C4-2B (cell line): Measurements from ENCODE around the gene MTA3.

Source experiments
- ZFX ChIP-seq: fragments of 450-650 bp; IDR thresholded peaks from 2 replicates; pipeline ENCODE4 v1.6.1; 2017
- TF ChIP-seq, protein P1 (sequence below): fragments of 450-650 bp; conservative IDR thresholded peaks from 2 replicates; pipeline ENCODE4 v1.5.1; 2017; ENCODE audit warnings: mild to moderate bottlenecking

- TF ChIP-seq, protein P1, sequence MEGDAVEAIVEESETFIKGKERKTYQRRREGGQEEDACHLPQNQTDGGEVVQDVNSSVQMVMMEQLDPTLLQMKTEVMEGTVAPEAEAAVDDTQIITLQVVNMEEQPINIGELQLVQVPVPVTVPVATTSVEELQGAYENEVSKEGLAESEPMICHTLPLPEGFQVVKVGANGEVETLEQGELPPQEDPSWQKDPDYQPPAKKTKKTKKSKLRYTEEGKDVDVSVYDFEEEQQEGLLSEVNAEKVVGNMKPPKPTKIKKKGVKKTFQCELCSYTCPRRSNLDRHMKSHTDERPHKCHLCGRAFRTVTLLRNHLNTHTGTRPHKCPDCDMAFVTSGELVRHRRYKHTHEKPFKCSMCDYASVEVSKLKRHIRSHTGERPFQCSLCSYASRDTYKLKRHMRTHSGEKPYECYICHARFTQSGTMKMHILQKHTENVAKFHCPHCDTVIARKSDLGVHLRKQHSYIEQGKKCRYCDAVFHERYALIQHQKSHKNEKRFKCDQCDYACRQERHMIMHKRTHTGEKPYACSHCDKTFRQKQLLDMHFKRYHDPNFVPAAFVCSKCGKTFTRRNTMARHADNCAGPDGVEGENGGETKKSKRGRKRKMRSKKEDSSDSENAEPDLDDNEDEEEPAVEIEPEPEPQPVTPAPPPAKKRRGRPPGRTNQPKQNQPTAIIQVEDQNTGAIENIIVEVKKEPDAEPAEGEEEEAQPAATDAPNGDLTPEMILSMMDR = no peak
- TF ChIP-seq ZFX = no peak
Measured at GRCh38 chr2:42639340-42640077, 71.1 kb downstream of the MTA3 start.
